ENCODE data around the gene CISD3. TPM values are rescaled to one million over a fixed set of nuclear protein-coding genes. Genes with fewer than 3 reads are reported as not detected.

The CISD3 gene, protein sequence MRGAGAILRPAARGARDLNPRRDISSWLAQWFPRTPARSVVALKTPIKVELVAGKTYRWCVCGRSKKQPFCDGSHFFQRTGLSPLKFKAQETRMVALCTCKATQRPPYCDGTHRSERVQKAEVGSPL
- total RNA-seq: 31.3 TPM
- long read RNA-seq, transcript CISD3-206 (3 exons, 2,326 nt): minor isoform, 19 of 79 reads
- long read RNA-seq, transcript CISD3-204 (4 exons, 2,074 nt): major isoform, 53 of 79 reads
- long read RNA-seq, partial matches to known transcripts: 7 of 79 reads
- long read RNA-seq, other reads (novel, unspliced or antisense): 0 of 79 reads

- H3K27me3 ChIP-seq (ENCODE audit: low read depth): no peaks in the 10 kb centered on the region
- H3K9me3 ChIP-seq: no peaks in the 10 kb centered on the region
- H3K4me3 ChIP-seq: peak within 1 kb of the TSS; percentile 66
- intact Hi-C loops (cut with DNase I): loop anchor here (10.0 kb wide), 1 partner anchor 55 kb away; the partner anchor contains the start of gene EPOP
- H3K36me3 ChIP-seq: peaks cover 20% of the 10 kb centered on the region
- DNase-seq (peak; percentile 92), ATAC-seq (peak; percentile 93)
- peaks cover 45% of the 10 kb centered on the region for H3K4me1 ChIP-seq
- peak within 1 kb of the TSS; percentile 86 for H3K27ac ChIP-seq
- peak; percentile 66 for TF ChIP-seq CTCF (IDR thresholded peaks at IDR 0.05)
These were observed at the start of gene CISD3 for GRCh38 chr17:38729886-38730525. Gene CISD3, plus strand, starts transcription at chr17:38730341. Its CDS starts 18 bp downstream, at chr17:38730359.

- no peaks in the 10 kb centered on the region for H3K36me3 ChIP-seq
- H3K27me3 ChIP-seq (ENCODE audit: low read depth): no peaks in the 10 kb centered on the region
- H3K27ac ChIP-seq: no peak overlapping the region
- H3K4me3 ChIP-seq: no peak overlapping the region
- DNase-seq (no peak), ATAC-seq (no peak)
- peaks cover 10% of the 10 kb centered on the region for H3K4me1 ChIP-seq
- H3K9me3 ChIP-seq: no peaks in the 10 kb centered on the region
- no peak for TF ChIP-seq CTCF (IDR thresholded peaks at IDR 0.05)
- intact Hi-C loops (cut with DNase I): no loop called here
These were observed 49.0 kb upstream of the CISD3 start for GRCh38 chr17:38681096-38681495.

- intact Hi-C loops (cut with DNase I): no loop called here
- no peaks in the 10 kb centered on the region for H3K36me3 ChIP-seq
- DNase-seq (peak; percentile 59), ATAC-seq (peak; percentile 40 to 48)
- no peaks in the 10 kb centered on the region for H3K27me3 ChIP-seq (ENCODE audit: low read depth)
- H3K9me3 ChIP-seq: no peaks in the 10 kb centered on the region
- no peak overlapping the region for H3K4me3 ChIP-seq
- no peak for TF ChIP-seq CTCF (IDR thresholded peaks at IDR 0.05)
- H3K27ac ChIP-seq: no peak overlapping the region
- no peaks in the 10 kb centered on the region for H3K4me1 ChIP-seq
These were observed 44.6 kb upstream of the CISD3 start for GRCh38 chr17:38685491-38685890.

DNA sequence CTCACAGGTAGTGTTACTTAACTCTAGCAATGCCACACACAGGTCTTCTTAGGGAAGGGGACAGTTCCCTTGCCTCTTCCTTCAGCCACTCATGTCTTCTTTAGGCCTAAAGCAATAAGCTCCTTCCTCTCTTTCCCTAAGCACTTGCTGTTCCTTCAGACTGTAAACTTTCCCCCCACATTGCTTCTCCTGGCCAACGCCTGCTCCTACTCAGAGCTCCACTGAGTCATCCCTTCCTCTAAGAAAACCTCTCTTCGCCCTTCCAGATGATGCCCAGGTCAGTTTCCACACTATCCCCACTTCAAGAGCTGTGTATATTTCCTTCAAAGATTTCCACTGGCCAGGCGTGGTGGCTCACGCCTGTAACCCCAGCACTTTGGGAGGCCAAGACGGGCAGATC, 42.9 kb upstream of the CISD3 start:
- H3K4me1 ChIP-seq: no peaks in the 10 kb centered on the region
- H3K27me3 ChIP-seq (ENCODE audit: low read depth): no peaks in the 10 kb centered on the region
- intact Hi-C loops (cut with DNase I): no loop called here
- H3K4me3 ChIP-seq: no peak overlapping the region
- DNase-seq (no peak), ATAC-seq (no peak)
- no peaks in the 10 kb centered on the region for H3K9me3 ChIP-seq
- no peak overlapping the region for H3K27ac ChIP-seq
- no peak for TF ChIP-seq CTCF (IDR thresholded peaks at IDR 0.05)
- H3K36me3 ChIP-seq: no peaks in the 10 kb centered on the region

- intact Hi-C loops (cut with DNase I): no loop called here
- no peak overlapping the region for H3K27ac ChIP-seq
These were observed 39.8 kb upstream of the CISD3 start for GRCh38 chr17:38690386-38690785.

More at GRCh38 chr17:38690386-38690785, 39.8 kb upstream of the CISD3 start:
- H3K4me3 ChIP-seq: no peak overlapping the region
- peaks cover 13% of the 10 kb centered on the region for H3K4me1 ChIP-seq
- ATAC-seq: no peak
- DNase-seq: no peak
- no peaks in the 10 kb centered on the region for H3K9me3 ChIP-seq
- TF ChIP-seq CTCF (IDR thresholded peaks at IDR 0.05): no peak
- H3K27me3 ChIP-seq (ENCODE audit: low read depth): no peaks in the 10 kb centered on the region
- H3K36me3 ChIP-seq: no peaks in the 10 kb centered on the region

All from lower lobe of right lung (tissue), 2 donors.